ENCODE data around the gene ZNF445.
"Not testable (repeated sequence)": the region's sequence is repeated elsewhere in the genome, so short reads cannot be mapped to it uniquely, and the experiment has no call there.

ZNF445 gene

GRCh38 chr3:44409640-44410410 lies 67.6 kb downstream of the ZNF445 start:
- H3K4me1 ChIP-seq = no peaks in the 10 kb centered on the region
- H3K27me3 ChIP-seq = no peaks in the 10 kb centered on the region
- TF ChIP-seq, protein P1, sequence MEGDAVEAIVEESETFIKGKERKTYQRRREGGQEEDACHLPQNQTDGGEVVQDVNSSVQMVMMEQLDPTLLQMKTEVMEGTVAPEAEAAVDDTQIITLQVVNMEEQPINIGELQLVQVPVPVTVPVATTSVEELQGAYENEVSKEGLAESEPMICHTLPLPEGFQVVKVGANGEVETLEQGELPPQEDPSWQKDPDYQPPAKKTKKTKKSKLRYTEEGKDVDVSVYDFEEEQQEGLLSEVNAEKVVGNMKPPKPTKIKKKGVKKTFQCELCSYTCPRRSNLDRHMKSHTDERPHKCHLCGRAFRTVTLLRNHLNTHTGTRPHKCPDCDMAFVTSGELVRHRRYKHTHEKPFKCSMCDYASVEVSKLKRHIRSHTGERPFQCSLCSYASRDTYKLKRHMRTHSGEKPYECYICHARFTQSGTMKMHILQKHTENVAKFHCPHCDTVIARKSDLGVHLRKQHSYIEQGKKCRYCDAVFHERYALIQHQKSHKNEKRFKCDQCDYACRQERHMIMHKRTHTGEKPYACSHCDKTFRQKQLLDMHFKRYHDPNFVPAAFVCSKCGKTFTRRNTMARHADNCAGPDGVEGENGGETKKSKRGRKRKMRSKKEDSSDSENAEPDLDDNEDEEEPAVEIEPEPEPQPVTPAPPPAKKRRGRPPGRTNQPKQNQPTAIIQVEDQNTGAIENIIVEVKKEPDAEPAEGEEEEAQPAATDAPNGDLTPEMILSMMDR (IDR thresholded peaks at IDR 0.05; ENCODE audit: low read depth, low read length) = no peak
- H3K36me3 ChIP-seq = no peaks in the 10 kb centered on the region
- H3K4me3 ChIP-seq (ENCODE audit: low read depth, low read length) = no peak overlapping the region
- no peak for DNase-seq
- no peaks in the 10 kb centered on the region for H3K9me3 ChIP-seq

DNA sequence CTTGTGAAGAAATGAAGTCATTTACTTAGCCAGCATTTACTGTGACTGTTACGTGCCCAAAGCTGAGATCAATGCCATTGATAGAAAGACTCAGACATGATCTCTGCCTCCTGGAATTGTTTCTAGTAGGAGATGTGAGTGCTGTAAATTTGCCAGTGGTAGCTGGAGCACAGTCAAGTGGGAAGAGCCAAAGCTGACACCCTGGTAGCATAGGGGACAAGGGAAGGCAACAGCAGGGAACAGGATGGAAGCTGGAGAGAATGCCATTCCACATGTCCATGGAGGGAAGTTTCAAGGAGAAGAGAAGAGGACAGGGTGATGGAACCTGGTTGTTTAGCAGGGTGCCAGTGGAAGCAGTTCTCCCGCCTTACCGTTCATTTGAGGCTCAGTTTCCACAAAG lies 74.9 kb downstream of the ZNF445 start:
- H3K27me3 ChIP-seq = no peaks in the 10 kb centered on the region
- no peak for DNase-seq

GRCh38 chr3:44400771-44401170 lies 76.7 kb downstream of the ZNF445 start:
- TF ChIP-seq, protein P1 (IDR thresholded peaks at IDR 0.05; ENCODE audit: low read depth, low read length) = no peak
- DNase-seq = no peak
- no peaks in the 10 kb centered on the region for H3K9me3 ChIP-seq
- no peaks in the 10 kb centered on the region for H3K4me1 ChIP-seq
- no peaks in the 10 kb centered on the region for H3K36me3 ChIP-seq
- no peaks in the 10 kb centered on the region for H3K27me3 ChIP-seq
- no peak overlapping the region for H3K4me3 ChIP-seq (ENCODE audit: low read depth, low read length)

More for the DNA sequence above, 74.9 kb downstream of the ZNF445 start:
- TF ChIP-seq, protein P1 (IDR thresholded peaks at IDR 0.05; ENCODE audit: low read depth, low read length) = no peak
- no peak overlapping the region for H3K4me3 ChIP-seq (ENCODE audit: low read depth, low read length)
- H3K4me1 ChIP-seq = no peaks in the 10 kb centered on the region
- H3K36me3 ChIP-seq = no peaks in the 10 kb centered on the region
- H3K9me3 ChIP-seq = no peaks in the 10 kb centered on the region

GRCh38 chr3:44398853-44399252 lies 78.6 kb downstream of the ZNF445 start:
- Histone ChIP-seq H3K36me3 (no peaks in the 10 kb centered on the region), H3K4me3 (ENCODE audit: low read depth, low read length) (no peak overlapping the region), H3K9me3 (no peaks in the 10 kb centered on the region), H3K4me1 (no peaks in the 10 kb centered on the region), H3K27me3 (no peaks in the 10 kb centered on the region)
- TF ChIP-seq, protein P1 (IDR thresholded peaks at IDR 0.05; ENCODE audit: low read depth, low read length) = no peak
- DNase-seq = no peak

GRCh38 chr3:44398271-44398670 lies 79.2 kb downstream of the ZNF445 start:
- DNase-seq, H3K27me3 ChIP-seq, H3K9me3 ChIP-seq: not testable (repeated sequence)

DNA sequence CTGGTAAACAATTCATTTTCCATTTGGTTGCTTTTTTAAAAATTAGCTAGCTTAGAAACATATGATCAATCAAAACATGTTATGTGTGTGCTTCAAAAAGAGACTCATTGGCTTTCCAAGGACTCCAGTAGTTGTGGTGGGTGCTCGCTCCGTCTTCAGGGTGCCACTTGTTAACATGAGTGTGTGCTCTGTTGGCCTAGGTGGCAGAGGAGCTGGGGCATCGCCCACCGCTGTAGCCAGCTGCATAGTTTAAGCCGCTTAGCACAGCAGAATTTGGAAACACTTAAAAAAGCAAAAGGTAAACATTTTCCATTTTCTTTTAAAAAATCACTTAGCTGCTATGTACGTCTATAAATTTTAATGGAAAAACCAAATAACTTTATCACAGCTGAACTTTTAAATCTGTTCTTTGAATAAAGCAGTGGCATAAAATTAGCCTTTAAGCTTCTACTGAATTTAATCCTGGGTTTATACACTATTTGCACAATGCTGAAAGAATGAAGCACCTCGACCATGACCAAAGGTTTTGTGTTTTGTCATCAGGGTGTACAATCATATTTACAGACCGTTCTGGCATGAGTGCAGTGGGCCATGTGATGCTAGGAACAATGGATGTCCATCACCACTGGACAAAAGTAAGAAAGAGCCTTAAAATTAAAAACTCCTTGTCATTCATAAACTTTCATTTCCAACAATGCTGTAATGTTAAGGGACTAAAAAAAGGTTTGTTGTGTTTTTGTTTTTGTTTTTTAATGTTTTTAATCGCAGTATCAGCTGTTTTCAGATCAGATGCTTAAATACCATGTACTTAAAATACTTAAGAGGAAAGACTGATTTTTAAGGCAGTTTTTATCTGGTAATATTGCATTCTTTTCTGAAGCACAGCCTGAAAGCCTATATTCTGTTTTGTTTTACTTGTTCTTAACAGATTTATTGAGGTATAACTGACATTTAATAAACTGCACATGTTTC lies 81.0 kb downstream of the ZNF445 start:
- Histone ChIP-seq H3K27me3 (no peaks in the 10 kb centered on the region), H3K36me3 (no peaks in the 10 kb centered on the region), H3K9me3 (no peaks in the 10 kb centered on the region), H3K4me1 (no peaks in the 10 kb centered on the region), H3K4me3 (ENCODE audit: low read depth, low read length) (no peak overlapping the region)
- TF ChIP-seq, protein P1 (IDR thresholded peaks at IDR 0.05; ENCODE audit: low read depth, low read length) = no peak
- no peak for DNase-seq

More at GRCh38 chr3:44398271-44398670, 79.2 kb downstream of the ZNF445 start:
- H3K4me1 ChIP-seq; H3K36me3 ChIP-seq; H3K4me3 ChIP-seq (ENCODE audit: low read depth, low read length): not testable (repeated sequence)

Data from BE2C (cell line).